ENCODE measurements around the gene HLA-DQA1. TPM values are rescaled to one million over a fixed set of nuclear protein-coding genes. Genes with fewer than 3 reads are reported as not detected.
"Not testable (repeated sequence)": the region's sequence is repeated elsewhere in the genome, so short reads cannot be mapped to it uniquely, and the experiment has no call there.

HLA-DQA1 gene
- total and polyA plus RNA-seq, 10 of the 15 experiments (the other 5 are each of a cell fraction or from before 2014, with no cell fraction given) = 289 to 1,769 (median 460) TPM

GRCh38 chr6:32669893-32670292, 32.7 kb downstream of the HLA-DQA1 start:
- H3K4me2 ChIP-seq (ENCODE audit: control insufficient read depth, insufficient read depth) = no peak overlapping the region
- BruUV-seq (replicated peaks) = no TSS peak
- no peak for DNase-seq (ENCODE audit: low read depth, low spot score)
- POLR2A ChIA-PET = interaction anchor here (0.9 to 11.5 kb wide), 10 partner anchors 9 to 234 kb away, joined by 3 to 168 read pairs (median 8); partner anchors contain the start of genes HLA-DQA1 and HLA-DRA
- no peak overlapping the region for H3K4me3 ChIP-seq
- H3K9me3 ChIP-seq (replicated peaks; ENCODE audit: control insufficient read depth, insufficient read depth, low read length) = peaks cover 11% of the 10 kb centered on the region
- H3K9ac ChIP-seq (ENCODE audit: control insufficient read depth, insufficient read depth, low read length) = no peak overlapping the region
- H3K79me2 ChIP-seq (ENCODE audit: control insufficient read depth, insufficient read depth, low read length) = peaks cover 21% of the 10 kb centered on the region
- SMC1A ChIA-PET (ENCODE audit: uncharacterized antibody, unreplicated experiment) = interaction anchor here (1.1 to 5.7 kb wide), 8 partner anchors 8 to 427 kb away, joined by 3 to 94 read pairs (median 8); partner anchors contain the start of gene HLA-DRA
- no peaks in the 10 kb centered on the region for H4K20me1 ChIP-seq (ENCODE audit: control insufficient read depth, insufficient read depth)
- CTCF ChIA-PET = interaction anchor here (0.8 to 2.2 kb wide), 3 partner anchors 9 to 237 kb away, joined by 3 to 16 read pairs (median 4); no protein-coding TSS in a partner anchor
- no peak overlapping the region for H2AFZ ChIP-seq (ENCODE audit: control insufficient read depth, low read depth, low read length)
- no peak for TF ChIP-seq CTCF (IDR thresholded peaks at IDR 0.05 in 2 of 3, conservative IDR thresholded peaks at IDR 0.05 in 1 of 3; ENCODE audit: control insufficient read depth in 2 of 3, extremely low read depth in 1 of 3, insufficient read depth in 1 of 3, low read depth in 3 of 3, low read length in 3 of 3)
- TF ChIP-seq RELA (IDR thresholded peaks at IDR 0.05; ENCODE audit: borderline replicate concordance, partially characterized antibody) = no peak
- RAD21 ChIA-PET (ENCODE audit: unreplicated experiment) = interaction anchor here (0.8 to 2.7 kb wide), 6 partner anchors 10 to 234 kb away, joined by 3 to 14 read pairs (median 4); partner anchors contain the start of gene HLA-DQA1
- in situ Hi-C loops (cut with MboI) (loop anchor here (5.0 kb wide), 1 partner anchor 92 kb away; the partner anchor contains the start of gene HLA-DQB2), intact Hi-C loops (cut with micrococcal nuclease; ENCODE audit: unreplicated experiment) (loop anchor here (2.0 to 5.0 kb wide), 2 partner anchors 15 to 48 kb away; no protein-coding TSS in a partner anchor)
- H3K27ac ChIP-seq (ENCODE audit: control insufficient read depth, insufficient read depth) = no peak overlapping the region
- H3K27me3 ChIP-seq (replicated peaks in 1 of 2; ENCODE audit: control insufficient read depth in 2 of 2, insufficient read depth in 2 of 2, low read length in 1 of 2) = no peaks in the 10 kb centered on the region
- no peak for FAIRE-seq
- peaks cover 22% of the 10 kb centered on the region for H3K4me1 ChIP-seq (ENCODE audit: control insufficient read depth, insufficient read depth, low read length)
- no peak for ATAC-seq
- no peaks in the 10 kb centered on the region for H3K36me3 ChIP-seq (ENCODE audit: control insufficient read depth in 2 of 2, insufficient read depth in 2 of 2, low read length in 1 of 2)

- ATAC-seq; FAIRE-seq; CTCF ChIA-PET; intact Hi-C loops (cut with micrococcal nuclease; ENCODE audit: unreplicated experiment); H3K9ac ChIP-seq (ENCODE audit: control insufficient read depth, insufficient read depth, low read length); BruUV-seq (replicated peaks); RAD21 ChIA-PET (ENCODE audit: unreplicated experiment); SMC1A ChIA-PET (ENCODE audit: uncharacterized antibody, unreplicated experiment); H3K27me3 ChIP-seq (replicated peaks in 1 of 2; ENCODE audit: control insufficient read depth in 2 of 2, insufficient read depth in 2 of 2, low read length in 1 of 2); H3K79me2 ChIP-seq (ENCODE audit: control insufficient read depth, insufficient read depth, low read length); H3K36me3 ChIP-seq (ENCODE audit: control insufficient read depth in 2 of 2, insufficient read depth in 2 of 2, low read length in 1 of 2); DNase-seq (ENCODE audit: low read depth, low spot score); H4K20me1 ChIP-seq (ENCODE audit: control insufficient read depth, insufficient read depth); H3K4me2 ChIP-seq (ENCODE audit: control insufficient read depth, insufficient read depth); in situ Hi-C loops (cut with MboI); H3K4me3 ChIP-seq; H2AFZ ChIP-seq (ENCODE audit: control insufficient read depth, low read depth, low read length); H3K27ac ChIP-seq (ENCODE audit: control insufficient read depth, insufficient read depth): not testable (repeated sequence)
- 52% methylated on average over 2 of the region's 2 CpGs for WGBS (ENCODE audit: insufficient coverage, insufficient replicate concordance, low lambda C conversion rate, missing lambda C conversion rate)
- Histone ChIP-seq H3K4me1 (ENCODE audit: control insufficient read depth, insufficient read depth, low read length) (peaks cover 21% of the 10 kb centered on the region), H3K9me3 (replicated peaks; ENCODE audit: control insufficient read depth, insufficient read depth, low read length) (peaks cover 11% of the 10 kb centered on the region)
- POLR2A ChIA-PET = interaction anchor here (0.9 kb wide), 1 partner anchor 209 kb away, joined by 3 read pairs; no protein-coding TSS in a partner anchor
Observed at GRCh38 chr6:32671908-32672307, 34.7 kb downstream of the HLA-DQA1 start.
